ENCODE measurements around the gene CNIH2.
A peak's percentile ranks its signal among the peaks of the same experiment; 100 is the strongest.

GRCh38 chr11:66268244-66268951, 9.6 kb upstream of the CNIH2 start, which contains the start of gene RAB1B:
- TF ChIP-seq POLR2A (IDR thresholded peaks at IDR 0.05): peak; percentile 45
- TF ChIP-seq, protein P1, sequence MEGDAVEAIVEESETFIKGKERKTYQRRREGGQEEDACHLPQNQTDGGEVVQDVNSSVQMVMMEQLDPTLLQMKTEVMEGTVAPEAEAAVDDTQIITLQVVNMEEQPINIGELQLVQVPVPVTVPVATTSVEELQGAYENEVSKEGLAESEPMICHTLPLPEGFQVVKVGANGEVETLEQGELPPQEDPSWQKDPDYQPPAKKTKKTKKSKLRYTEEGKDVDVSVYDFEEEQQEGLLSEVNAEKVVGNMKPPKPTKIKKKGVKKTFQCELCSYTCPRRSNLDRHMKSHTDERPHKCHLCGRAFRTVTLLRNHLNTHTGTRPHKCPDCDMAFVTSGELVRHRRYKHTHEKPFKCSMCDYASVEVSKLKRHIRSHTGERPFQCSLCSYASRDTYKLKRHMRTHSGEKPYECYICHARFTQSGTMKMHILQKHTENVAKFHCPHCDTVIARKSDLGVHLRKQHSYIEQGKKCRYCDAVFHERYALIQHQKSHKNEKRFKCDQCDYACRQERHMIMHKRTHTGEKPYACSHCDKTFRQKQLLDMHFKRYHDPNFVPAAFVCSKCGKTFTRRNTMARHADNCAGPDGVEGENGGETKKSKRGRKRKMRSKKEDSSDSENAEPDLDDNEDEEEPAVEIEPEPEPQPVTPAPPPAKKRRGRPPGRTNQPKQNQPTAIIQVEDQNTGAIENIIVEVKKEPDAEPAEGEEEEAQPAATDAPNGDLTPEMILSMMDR (IDR thresholded peaks at IDR 0.05): no peak
- peak; percentile 82 to 96 (median 93) for TF ChIP-seq POLR2AphosphoS5 (IDR thresholded peaks at IDR 0.05)
